Prostate gland (tissue), 2 donors: ENCODE measurements around the gene ZCRB1. TPM values are rescaled to one million over a fixed set of nuclear protein-coding genes. Genes with fewer than 3 reads are reported as not detected.

ENCODE experiments used
- DNase-seq: peaks from one replicate; pipeline ENCODE4 v3.0.0-alpha.2; 2019; ENCODE audit warnings: low spot score
- H3K27ac ChIP-seq, 2 donors: fragments of 200-600 bp; sonication (generic); 2 replicates each; pipeline ENCODE4 v1.5.1; 2017 to 2019
- H3K27me3 ChIP-seq: fragments of 200-600 bp; sonication (generic); replicated peaks from 2 replicates; pipeline ENCODE4 v1.5.1; 2019; ENCODE audit not compliant: insufficient read depth
- H3K36me3 ChIP-seq, 2 donors: fragments of 200-600 bp; sonication (generic); 1 replicate in 1 of 2; 2 replicates in 1 of 2; pipeline versions ENCODE4 v1.5.1 to v1.8.1; 2017 to 2019
- H3K4me1 ChIP-seq: fragments of 200-600 bp; sonication (generic); replicated peaks from 2 replicates; pipeline ENCODE4 v1.5.1; 2019
- H3K4me3 ChIP-seq, 2 donors: fragments of 200-600 bp; sonication (generic); 2 replicates each; pipeline ENCODE4 v1.5.1; 2017 to 2019
- H3K9me3 ChIP-seq: fragments of 200-600 bp; sonication (generic); 2 replicates; pipeline ENCODE4 v1.5.1; 2017
- POLR2A ChIP-seq: fragments of 450-650 bp; IDR thresholded peaks from one replicate; pipeline ENCODE4 v1.6.1; 2016; ENCODE audit warnings: antibody characterized with exemption, mild to moderate bottlenecking
- POLR2AphosphoS5 ChIP-seq: sonication (generic); formaldehyde crosslinking; IDR thresholded peaks from one replicate; pipeline ENCODE4 v1.6.1; 2017; ENCODE audit warnings: antibody characterized with exemption
- WGBS: methylation state at CpG from one replicate; pipeline ENCODE4 v1.1.5; 2018; 5-methylcytosine and 5-hydroxymethylcytosine counted together
- intact Hi-C: fragments of 100-400 bp; cut with DNase I; formaldehyde crosslinking; loops from one replicate; pipeline ENCODE4 v1.14.2; 2022
- total RNA-seq, 2 donors: library from RNA; depleted of rRNA; stranded (reverse); fragments of >200 nt; gene quantifications; one replicate each; pipeline ENCODE4 v1.1.0, GENCODE V29; 2016
- TF ChIP-seq, protein P1 (sequence below), 4 experiments: fragments of 200-600 bp in 2 of 4; fragments of 450-650 bp in 2 of 4; sonication (generic) in 2 of 4; IDR thresholded peaks; 1 replicate in 3 of 4; 2 replicates in 1 of 4; pipeline ENCODE4 v1.5.1; 2016 to 2019; ENCODE audit warnings: antibody characterized with exemption in 4 of 4, mild to moderate bottlenecking in 2 of 4, moderate library complexity in 2 of 4

ZCRB1 gene
- total RNA-seq, 2 donors from 2014 or later, result 31.4 to 49.7 TPM

DNA sequence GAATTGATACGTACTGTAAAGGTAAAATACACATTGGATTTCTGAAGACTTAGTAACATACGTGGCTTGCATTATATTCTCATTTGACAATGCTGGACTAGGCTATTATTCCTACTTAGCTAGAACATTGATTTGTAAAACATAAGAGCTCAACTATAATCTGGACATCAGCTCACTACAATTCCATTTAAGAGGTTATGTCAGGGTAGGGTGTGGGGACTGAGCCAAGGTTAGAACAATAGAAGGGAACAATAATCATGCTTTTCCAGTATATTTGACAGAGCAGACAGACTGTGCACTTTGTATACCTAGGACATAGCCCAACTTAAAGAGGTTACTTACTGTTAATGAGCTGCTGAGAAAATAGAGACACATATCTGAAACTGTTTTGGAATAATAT lies 10.8 kb downstream of the ZCRB1 start:
- H3K9me3 ChIP-seq, result no peaks in the 10 kb centered on the region
- no peak overlapping the region for H3K27ac ChIP-seq
- no peaks in the 10 kb centered on the region for H3K4me1 ChIP-seq
- no peak for DNase-seq
- TF ChIP-seq POLR2AphosphoS5 (no peak), POLR2A (no peak)
- TF ChIP-seq, protein P1, sequence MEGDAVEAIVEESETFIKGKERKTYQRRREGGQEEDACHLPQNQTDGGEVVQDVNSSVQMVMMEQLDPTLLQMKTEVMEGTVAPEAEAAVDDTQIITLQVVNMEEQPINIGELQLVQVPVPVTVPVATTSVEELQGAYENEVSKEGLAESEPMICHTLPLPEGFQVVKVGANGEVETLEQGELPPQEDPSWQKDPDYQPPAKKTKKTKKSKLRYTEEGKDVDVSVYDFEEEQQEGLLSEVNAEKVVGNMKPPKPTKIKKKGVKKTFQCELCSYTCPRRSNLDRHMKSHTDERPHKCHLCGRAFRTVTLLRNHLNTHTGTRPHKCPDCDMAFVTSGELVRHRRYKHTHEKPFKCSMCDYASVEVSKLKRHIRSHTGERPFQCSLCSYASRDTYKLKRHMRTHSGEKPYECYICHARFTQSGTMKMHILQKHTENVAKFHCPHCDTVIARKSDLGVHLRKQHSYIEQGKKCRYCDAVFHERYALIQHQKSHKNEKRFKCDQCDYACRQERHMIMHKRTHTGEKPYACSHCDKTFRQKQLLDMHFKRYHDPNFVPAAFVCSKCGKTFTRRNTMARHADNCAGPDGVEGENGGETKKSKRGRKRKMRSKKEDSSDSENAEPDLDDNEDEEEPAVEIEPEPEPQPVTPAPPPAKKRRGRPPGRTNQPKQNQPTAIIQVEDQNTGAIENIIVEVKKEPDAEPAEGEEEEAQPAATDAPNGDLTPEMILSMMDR (IDR thresholded peaks at IDR 0.05), result no peak
- 77% methylated on average over 2 of the region's 2 CpGs for WGBS
- no peaks in the 10 kb centered on the region for H3K36me3 ChIP-seq
- H3K27me3 ChIP-seq, result no peaks in the 10 kb centered on the region
- intact Hi-C loops, result no loop called here
- no peak overlapping the region for H3K4me3 ChIP-seq

DNA sequence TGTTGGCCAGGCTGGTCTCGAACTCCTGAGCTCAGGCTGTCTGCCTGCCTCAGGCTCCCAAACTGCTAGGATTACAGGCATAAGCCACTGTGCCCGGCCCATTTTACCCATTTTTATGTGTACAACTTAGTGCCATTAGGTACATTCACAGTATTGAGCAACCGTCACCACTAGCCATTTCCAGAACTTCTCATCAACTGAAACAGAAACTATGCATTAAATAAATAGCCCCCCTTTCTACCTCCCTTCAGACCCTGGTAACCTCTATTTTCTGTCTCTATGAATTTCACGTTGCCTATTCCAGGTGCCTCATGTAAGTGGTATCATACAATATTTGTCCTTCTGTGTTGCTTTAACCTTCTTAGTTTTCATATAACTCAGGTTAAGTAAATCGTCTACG lies 15.9 kb downstream of the ZCRB1 start:
- no peak for TF ChIP-seq POLR2A
- no peak for TF ChIP-seq POLR2AphosphoS5
- DNase-seq, result no peak
- H3K4me1 ChIP-seq, result no peaks in the 10 kb centered on the region
- no peaks in the 10 kb centered on the region for H3K9me3 ChIP-seq
- no peaks in the 10 kb centered on the region for H3K36me3 ChIP-seq
- WGBS, result 79% methylated on average over 6 of the region's 6 CpGs
- no peak overlapping the region for H3K4me3 ChIP-seq
- no peak overlapping the region for H3K27ac ChIP-seq
- H3K27me3 ChIP-seq, result no peaks in the 10 kb centered on the region
- intact Hi-C loops, result no loop called here

DNA sequence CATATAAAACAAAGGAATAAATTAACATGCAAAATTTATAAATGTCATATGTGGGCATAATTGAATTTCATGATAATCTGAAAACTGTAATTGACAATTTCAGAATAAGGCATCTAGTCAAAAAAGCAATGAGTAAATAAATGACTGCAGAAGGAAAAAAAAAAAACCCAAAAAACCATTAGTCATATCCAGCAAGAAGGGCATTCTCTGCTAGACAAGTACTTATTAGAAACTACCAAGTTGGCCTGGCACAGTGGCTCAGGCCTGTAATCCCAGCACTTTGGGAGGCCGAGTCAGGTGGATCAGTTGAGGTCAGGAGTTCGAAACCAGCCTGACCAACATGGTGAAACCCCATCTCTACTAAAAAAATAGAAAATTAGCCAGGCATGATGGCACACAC lies 17.5 kb downstream of the ZCRB1 start:
- WGBS, result 95% methylated on average over 2 of the region's 2 CpGs
- Histone ChIP-seq H3K36me3 (no peaks in the 10 kb centered on the region), H3K9me3 (no peaks in the 10 kb centered on the region), H3K4me3 (no peak overlapping the region), H3K4me1 (no peaks in the 10 kb centered on the region), H3K27me3 (no peaks in the 10 kb centered on the region), H3K27ac (no peak overlapping the region)
- no peak for DNase-seq
- TF ChIP-seq POLR2A (no peak), POLR2AphosphoS5 (no peak)
- TF ChIP-seq, protein P1 (IDR thresholded peaks at IDR 0.05), result no peak
- intact Hi-C loops, result no loop called here

DNA sequence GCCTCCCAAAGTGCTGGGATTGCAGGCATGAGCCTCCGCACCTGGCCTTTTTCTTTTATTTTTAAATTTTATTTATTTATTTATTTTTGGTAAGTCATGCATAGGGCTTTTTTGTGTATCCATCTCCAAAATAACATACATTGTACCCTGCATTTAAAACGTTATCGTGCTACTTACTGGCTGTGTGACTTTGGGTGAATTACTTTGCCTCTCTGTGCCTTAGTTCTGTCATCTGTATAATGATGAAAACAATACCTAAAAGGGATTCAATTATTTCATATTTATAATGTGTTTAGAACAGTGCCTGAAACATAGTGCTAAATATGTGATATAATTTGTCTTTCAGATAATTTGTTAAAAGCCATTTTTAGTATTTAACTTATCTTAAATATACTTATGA lies 19.6 kb downstream of the ZCRB1 start:
- DNase-seq, result no peak
- Histone ChIP-seq H3K4me3 (no peak overlapping the region), H3K27me3 (no peaks in the 10 kb centered on the region), H3K9me3 (no peaks in the 10 kb centered on the region), H3K36me3 (no peaks in the 10 kb centered on the region), H3K4me1 (no peaks in the 10 kb centered on the region), H3K27ac (no peak overlapping the region)
- TF ChIP-seq, protein P1 (IDR thresholded peaks at IDR 0.05), result no peak
- no peak for TF ChIP-seq POLR2A
- TF ChIP-seq POLR2AphosphoS5, result no peak
- intact Hi-C loops, result no loop called here
- 97% methylated on average over 3 of the region's 3 CpGs for WGBS

DNA sequence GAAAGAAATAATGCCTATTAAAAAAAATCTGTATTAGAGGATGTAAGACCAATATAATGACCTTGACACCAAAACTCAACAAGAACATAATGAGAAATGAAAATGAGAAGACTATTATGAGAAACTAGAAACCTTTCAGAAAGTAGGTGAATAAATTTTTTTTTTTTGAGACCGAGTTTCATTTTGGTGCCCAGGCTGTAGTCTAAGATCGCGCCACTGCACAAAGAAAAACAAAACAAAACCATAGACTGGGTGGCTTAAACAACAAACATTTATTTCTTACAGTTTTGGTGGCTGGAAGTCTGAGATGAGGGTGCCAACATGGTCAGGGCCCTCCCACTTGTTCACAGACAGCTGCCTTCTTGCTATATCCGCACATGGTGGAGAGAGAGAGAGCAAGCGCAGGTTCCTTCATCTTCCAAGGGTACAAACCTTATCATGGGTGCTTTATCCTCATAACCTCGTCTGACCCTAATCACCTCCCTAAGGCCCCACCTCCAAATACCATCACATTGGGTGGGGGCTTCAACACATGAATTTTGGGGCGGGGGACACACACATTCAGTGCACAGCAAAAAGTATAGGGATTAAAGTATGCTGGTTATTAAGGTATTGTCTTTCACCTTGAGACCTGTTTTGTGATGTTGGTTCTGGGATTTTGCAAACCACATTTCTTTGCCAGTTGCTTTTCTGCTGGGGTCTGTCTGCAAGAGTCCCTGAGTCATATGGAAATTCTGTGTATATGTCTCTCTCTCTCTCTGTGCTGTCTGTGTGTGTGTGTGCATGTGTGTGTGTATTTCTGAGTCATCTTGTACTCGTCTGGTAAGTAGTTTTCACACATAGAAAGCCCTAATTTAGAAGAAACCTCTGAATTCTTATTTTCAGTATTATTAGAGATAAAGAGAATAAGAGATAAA lies 26.2 kb downstream of the ZCRB1 start:
- Histone ChIP-seq H3K9me3 (no peaks in the 10 kb centered on the region), H3K27me3 (no peaks in the 10 kb centered on the region), H3K36me3 (no peaks in the 10 kb centered on the region), H3K27ac (no peak overlapping the region), H3K4me3 (no peak overlapping the region), H3K4me1 (no peaks in the 10 kb centered on the region)
- WGBS, result 79% methylated on average over 8 of the region's 8 CpGs
- DNase-seq, result no peak
- no peak for TF ChIP-seq POLR2AphosphoS5
- TF ChIP-seq, protein P1 (IDR thresholded peaks at IDR 0.05), result no peak
- TF ChIP-seq POLR2A, result no peak
- intact Hi-C loops, result no loop called here
